ENCODE results near the gene TTC7B. TPM values are rescaled to one million over a fixed set of nuclear protein-coding genes. Genes with fewer than 3 reads are reported as not detected.

The TTC7B gene
- total RNA-seq, 1 experiment from 2014 or later, result 40.9 TPM

- intact Hi-C loops (cut with micrococcal nuclease; ENCODE audit: unreplicated experiment), result no loop called here
Observed at GRCh38 chr14:90829677-90830076, 13.4 kb upstream of the TTC7B start.

DNA sequence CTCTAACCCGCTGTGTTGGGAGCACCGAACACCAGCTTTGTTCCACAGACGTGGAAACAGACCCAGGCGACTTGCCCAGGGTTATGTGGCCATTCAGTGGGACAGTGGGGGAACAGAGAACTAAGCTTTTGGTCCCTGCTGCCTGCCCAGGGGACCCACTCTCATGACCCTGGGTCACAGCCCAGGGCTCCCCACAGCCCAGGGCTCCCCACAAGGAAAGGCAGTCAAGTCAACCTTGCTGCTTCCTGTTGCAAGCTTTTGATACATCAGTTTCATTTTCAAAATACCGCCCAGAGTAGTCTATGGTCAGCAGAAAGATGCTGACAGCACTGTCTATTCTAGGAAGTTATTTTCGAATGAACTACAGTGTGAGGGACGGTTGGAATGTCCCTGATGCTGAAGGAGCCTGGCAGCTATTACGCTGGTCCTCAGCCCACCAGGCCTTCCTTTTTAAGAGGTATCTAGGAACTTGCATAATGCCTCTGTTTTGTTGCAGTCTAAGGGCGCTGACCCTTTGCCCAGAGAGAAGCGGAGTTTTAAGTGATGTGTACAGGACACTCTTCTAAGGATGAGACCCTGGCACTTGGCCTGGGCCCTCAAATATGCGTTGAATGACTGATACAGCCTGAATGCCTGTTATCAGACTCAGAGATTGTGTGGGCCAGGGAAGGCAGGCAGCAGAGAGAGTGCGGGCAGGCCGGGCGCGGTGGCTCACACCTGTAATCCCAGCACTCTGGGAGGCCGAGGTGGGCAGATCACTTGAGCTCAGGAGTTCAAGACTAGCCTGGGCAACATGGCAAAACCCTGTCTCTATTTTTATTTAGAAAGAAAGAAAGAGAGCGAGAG lies 12.6 kb upstream of the TTC7B start:
- H3K36me3 ChIP-seq (ENCODE audit: control insufficient read depth, insufficient read depth, low read length), result no peaks in the 10 kb centered on the region
- peak; percentile 37; the same call in 1 of the 2 replicates for ATAC-seq
- in situ Hi-C loops (cut with HindIII; ENCODE audit: low pct_unique_long_range_greater_than_20kb, low sequenced_read_pairs) (no loop called here), intact Hi-C loops (cut with micrococcal nuclease; ENCODE audit: unreplicated experiment) (no loop called here)
- no peak for DNase-seq (ENCODE audit: low read depth, low spot score)
- peak overlapping the region; percentile 86 for H3K27ac ChIP-seq (ENCODE audit: low read length)
- ChIA-PET POLR2A (no interaction called here), CTCF (no interaction called here)
- TF ChIP-seq, protein P1, sequence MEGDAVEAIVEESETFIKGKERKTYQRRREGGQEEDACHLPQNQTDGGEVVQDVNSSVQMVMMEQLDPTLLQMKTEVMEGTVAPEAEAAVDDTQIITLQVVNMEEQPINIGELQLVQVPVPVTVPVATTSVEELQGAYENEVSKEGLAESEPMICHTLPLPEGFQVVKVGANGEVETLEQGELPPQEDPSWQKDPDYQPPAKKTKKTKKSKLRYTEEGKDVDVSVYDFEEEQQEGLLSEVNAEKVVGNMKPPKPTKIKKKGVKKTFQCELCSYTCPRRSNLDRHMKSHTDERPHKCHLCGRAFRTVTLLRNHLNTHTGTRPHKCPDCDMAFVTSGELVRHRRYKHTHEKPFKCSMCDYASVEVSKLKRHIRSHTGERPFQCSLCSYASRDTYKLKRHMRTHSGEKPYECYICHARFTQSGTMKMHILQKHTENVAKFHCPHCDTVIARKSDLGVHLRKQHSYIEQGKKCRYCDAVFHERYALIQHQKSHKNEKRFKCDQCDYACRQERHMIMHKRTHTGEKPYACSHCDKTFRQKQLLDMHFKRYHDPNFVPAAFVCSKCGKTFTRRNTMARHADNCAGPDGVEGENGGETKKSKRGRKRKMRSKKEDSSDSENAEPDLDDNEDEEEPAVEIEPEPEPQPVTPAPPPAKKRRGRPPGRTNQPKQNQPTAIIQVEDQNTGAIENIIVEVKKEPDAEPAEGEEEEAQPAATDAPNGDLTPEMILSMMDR (IDR thresholded peaks at IDR 0.05), result no peak
- TF ChIP-seq POLR2AphosphoS5 (IDR thresholded peaks at IDR 0.05; ENCODE audit: low read depth, low read length) (no peak), TCF7L2 (IDR thresholded peaks at IDR 0.05; ENCODE audit: low read depth, low read length) (no peak), SIN3A (IDR thresholded peaks at IDR 0.05; ENCODE audit: borderline replicate concordance, insufficient read depth, low read depth, low read length) (no peak), REST (IDR thresholded peaks at IDR 0.05; ENCODE audit: insufficient read depth in 1 of 2, low read depth in 2 of 2, low read length in 1 of 2) (no peak)
- H3K27me3 ChIP-seq (ENCODE audit: control insufficient read depth, insufficient read depth, low read length), result no peaks in the 10 kb centered on the region
- H3K4me1 ChIP-seq (ENCODE audit: control insufficient read depth, insufficient read depth, low read length), result no peaks in the 10 kb centered on the region
- no peaks in the 10 kb centered on the region for H3K9me3 ChIP-seq (ENCODE audit: control insufficient read depth, insufficient read depth, low read depth, low read length)
- H3K4me3 ChIP-seq (ENCODE audit: low read depth in 2 of 2, low read length in 2 of 2), result peak overlapping the region; percentile 45 to 68
- TSS peak; percentile 96 for BruUV-seq (replicated peaks)

More at GRCh38 chr14:90829677-90830076, 13.4 kb upstream of the TTC7B start:
- in situ Hi-C loops (cut with HindIII; ENCODE audit: low pct_unique_long_range_greater_than_20kb, low sequenced_read_pairs), result no loop called here
- ChIA-PET POLR2A (no interaction called here), CTCF (no interaction called here)
- no TSS peak for BruUV-seq (replicated peaks)
- DNase-seq (ENCODE audit: low read depth, low spot score) (no peak), ATAC-seq (no peak)
- Histone ChIP-seq H3K9me3 (ENCODE audit: control insufficient read depth, insufficient read depth, low read depth, low read length) (no peaks in the 10 kb centered on the region), H3K4me1 (ENCODE audit: control insufficient read depth, insufficient read depth, low read length) (no peaks in the 10 kb centered on the region), H3K4me3 (ENCODE audit: low read depth in 2 of 2, low read length in 2 of 2) (no peak overlapping the region), H3K36me3 (ENCODE audit: control insufficient read depth, insufficient read depth, low read length) (no peaks in the 10 kb centered on the region), H3K27me3 (ENCODE audit: control insufficient read depth, insufficient read depth, low read length) (no peaks in the 10 kb centered on the region), H3K27ac (ENCODE audit: low read length) (no peak overlapping the region)
- TF ChIP-seq, protein P1 (IDR thresholded peaks at IDR 0.05), result no peak
- TF ChIP-seq TCF7L2 (IDR thresholded peaks at IDR 0.05; ENCODE audit: low read depth, low read length) (no peak), SIN3A (IDR thresholded peaks at IDR 0.05; ENCODE audit: borderline replicate concordance, insufficient read depth, low read depth, low read length) (no peak), POLR2AphosphoS5 (IDR thresholded peaks at IDR 0.05; ENCODE audit: low read depth, low read length) (no peak), REST (IDR thresholded peaks at IDR 0.05; ENCODE audit: insufficient read depth in 1 of 2, low read depth in 2 of 2, low read length in 1 of 2) (no peak)
